ENCODE measurements around the gene AGAP1.

DNA sequence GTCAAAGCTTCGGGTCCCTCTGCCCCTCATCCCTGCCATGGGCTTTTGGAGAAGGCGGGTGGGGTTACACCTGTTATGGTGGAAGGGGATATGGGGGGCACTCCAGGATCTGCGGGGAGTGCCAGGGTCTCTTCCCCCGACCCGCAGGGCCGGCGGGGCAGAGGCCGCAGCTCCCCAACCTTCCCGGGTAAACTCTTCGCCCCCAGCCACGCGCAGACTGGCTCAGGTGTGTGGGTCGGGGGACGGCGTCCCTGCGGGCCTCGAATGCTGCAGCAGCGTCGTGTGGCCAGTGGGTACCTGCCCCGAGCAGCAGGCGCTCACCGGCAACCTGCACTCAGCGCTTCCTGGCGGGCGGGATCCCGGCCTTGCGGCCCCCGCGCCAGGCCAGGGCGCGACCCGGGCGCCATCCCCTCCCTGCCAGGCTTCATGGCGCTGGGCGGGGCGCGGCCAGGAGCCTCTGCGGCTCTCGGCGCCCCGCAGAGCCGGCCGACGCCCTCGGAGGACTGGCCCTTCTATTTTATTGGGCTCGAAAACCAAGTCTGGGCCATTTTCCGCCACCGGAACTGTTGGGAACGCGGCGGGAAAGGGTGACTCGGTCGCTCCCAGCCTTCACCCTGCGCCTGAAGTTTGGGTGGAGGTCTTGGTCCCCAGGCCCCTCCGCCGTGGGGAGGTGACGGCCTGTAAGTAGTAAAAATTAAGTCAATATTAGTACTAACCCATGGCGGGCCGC lies 669.8 kb downstream of the AGAP1 start:
- TF ChIP-seq, protein P1, sequence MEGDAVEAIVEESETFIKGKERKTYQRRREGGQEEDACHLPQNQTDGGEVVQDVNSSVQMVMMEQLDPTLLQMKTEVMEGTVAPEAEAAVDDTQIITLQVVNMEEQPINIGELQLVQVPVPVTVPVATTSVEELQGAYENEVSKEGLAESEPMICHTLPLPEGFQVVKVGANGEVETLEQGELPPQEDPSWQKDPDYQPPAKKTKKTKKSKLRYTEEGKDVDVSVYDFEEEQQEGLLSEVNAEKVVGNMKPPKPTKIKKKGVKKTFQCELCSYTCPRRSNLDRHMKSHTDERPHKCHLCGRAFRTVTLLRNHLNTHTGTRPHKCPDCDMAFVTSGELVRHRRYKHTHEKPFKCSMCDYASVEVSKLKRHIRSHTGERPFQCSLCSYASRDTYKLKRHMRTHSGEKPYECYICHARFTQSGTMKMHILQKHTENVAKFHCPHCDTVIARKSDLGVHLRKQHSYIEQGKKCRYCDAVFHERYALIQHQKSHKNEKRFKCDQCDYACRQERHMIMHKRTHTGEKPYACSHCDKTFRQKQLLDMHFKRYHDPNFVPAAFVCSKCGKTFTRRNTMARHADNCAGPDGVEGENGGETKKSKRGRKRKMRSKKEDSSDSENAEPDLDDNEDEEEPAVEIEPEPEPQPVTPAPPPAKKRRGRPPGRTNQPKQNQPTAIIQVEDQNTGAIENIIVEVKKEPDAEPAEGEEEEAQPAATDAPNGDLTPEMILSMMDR (IDR thresholded peaks at IDR 0.05; ENCODE audit: insufficient read depth, low read depth, low read length): no peak
- peak; percentile 91 for TF ChIP-seq EZH2 (IDR thresholded peaks at IDR 0.05; ENCODE audit: insufficient read depth, low read length)
